ENCODE measurements around the gene DDX41. TPM values are rescaled to one million over a fixed set of nuclear protein-coding genes. Genes with fewer than 3 reads are reported as not detected.
A peak's percentile ranks its signal among the peaks of the same experiment; 100 is the strongest.

Gene DDX41
- total RNA-seq, 1 donor from 2014 or later: 56.3 TPM

GRCh38 chr5:177484902-177485549, 31.7 kb downstream of the DDX41 start:
- no peak for DNase-seq (ENCODE audit: low spot score)

GRCh38 chr5:177483994-177484901, 32.5 kb downstream of the DDX41 start:
- no peak for DNase-seq (ENCODE audit: low spot score)

GRCh38 chr5:177483042-177483441, 33.7 kb downstream of the DDX41 start:
- no peak for DNase-seq (ENCODE audit: low spot score)

- no peak for DNase-seq (ENCODE audit: low spot score)
Observed at GRCh38 chr5:177482359-177482795, 34.4 kb downstream of the DDX41 start.

- no peak for DNase-seq (ENCODE audit: low spot score)
Observed at GRCh38 chr5:177479774-177480173, 37.0 kb downstream of the DDX41 start.

GRCh38 chr5:177478711-177479646, 37.8 kb downstream of the DDX41 start:
- DNase-seq (ENCODE audit: low spot score): peak; percentile 88

- DNase-seq (ENCODE audit: low spot score): no peak
Observed at GRCh38 chr5:177477701-177478477, 38.9 kb downstream of the DDX41 start.

GRCh38 chr5:177476531-177477233, 40.1 kb downstream of the DDX41 start:
- DNase-seq (ENCODE audit: low spot score): peak; percentile 79

- no peak for DNase-seq (ENCODE audit: low spot score)
Observed at GRCh38 chr5:177475563-177476427, 41.0 kb downstream of the DDX41 start.

- DNase-seq (ENCODE audit: low spot score): no peak
Observed at GRCh38 chr5:177474846-177475562, 41.8 kb downstream of the DDX41 start.

- no peak for DNase-seq (ENCODE audit: low spot score)
Observed at GRCh38 chr5:177474002-177474476, 42.7 kb downstream of the DDX41 start.

- peak; percentile 69 for DNase-seq (ENCODE audit: low spot score)
Observed at GRCh38 chr5:177473443-177474001, 43.2 kb downstream of the DDX41 start, which contains the start of gene DBN1. Gene DBN1, minus strand, starts transcription at chr5:177473634. Its CDS starts 113 bp downstream, at chr5:177473521.

GRCh38 chr5:177472460-177473442, 44.0 kb downstream of the DDX41 start:
- DNase-seq (ENCODE audit: low spot score): no peak

- no peak for DNase-seq (ENCODE audit: low spot score)
Observed at GRCh38 chr5:177471610-177472356, 45.0 kb downstream of the DDX41 start.

GRCh38 chr5:177470759-177471536, 45.8 kb downstream of the DDX41 start:
- DNase-seq (ENCODE audit: low spot score): no peak

Measured in umbilical cord (tissue), 2 donors.